ENCODE measurements around the gene COL21A1. TPM values are rescaled to one million over a fixed set of nuclear protein-coding genes. Genes with fewer than 3 reads are reported as not detected.

The COL21A1 gene
- total RNA-seq, 1 donor from 2014 or later = not detected

GRCh38 chr6:56156643-56157042, 90.7 kb downstream of the COL21A1 start:
- TF ChIP-seq CTCF (conservative IDR thresholded peaks at IDR 0.05; ENCODE audit: low read depth, low read length) = no peak
- DNase-seq (ENCODE audit: low read depth) = no peak
- no peak overlapping the region for H3K4me3 ChIP-seq (ENCODE audit: low read depth, low read length)

- no peak for TF ChIP-seq CTCF (conservative IDR thresholded peaks at IDR 0.05; ENCODE audit: low read depth, low read length)
- H3K4me3 ChIP-seq (ENCODE audit: low read depth, low read length) = no peak overlapping the region
- no peak for DNase-seq (ENCODE audit: low read depth)
Measured at GRCh38 chr6:56155634-56156141, 91.7 kb downstream of the COL21A1 start.

- H3K4me3 ChIP-seq (ENCODE audit: low read depth, low read length) = no peak overlapping the region
- TF ChIP-seq CTCF (conservative IDR thresholded peaks at IDR 0.05; ENCODE audit: low read depth, low read length) = no peak
Measured at GRCh38 chr6:56154076-56154475, 93.3 kb downstream of the COL21A1 start.

GRCh38 chr6:56152611-56153010, 94.8 kb downstream of the COL21A1 start:
- TF ChIP-seq CTCF (conservative IDR thresholded peaks at IDR 0.05; ENCODE audit: low read depth, low read length) = no peak
- DNase-seq (ENCODE audit: low read depth) = no peak
- no peak overlapping the region for H3K4me3 ChIP-seq (ENCODE audit: low read depth, low read length)

More at GRCh38 chr6:56154076-56154475, 93.3 kb downstream of the COL21A1 start:
- DNase-seq (ENCODE audit: low read depth) = no peak

- no peak overlapping the region for H3K4me3 ChIP-seq (ENCODE audit: low read depth, low read length)
- no peak for DNase-seq (ENCODE audit: low read depth)
- TF ChIP-seq CTCF (conservative IDR thresholded peaks at IDR 0.05; ENCODE audit: low read depth, low read length) = no peak
Measured at GRCh38 chr6:56151609-56152224, 95.7 kb downstream of the COL21A1 start.

GRCh38 chr6:56148488-56149186, 98.7 kb downstream of the COL21A1 start:
- no peak for TF ChIP-seq CTCF (conservative IDR thresholded peaks at IDR 0.05; ENCODE audit: low read depth, low read length)

More at GRCh38 chr6:56148488-56149186, 98.7 kb downstream of the COL21A1 start:
- no peak for DNase-seq (ENCODE audit: low read depth)
- H3K4me3 ChIP-seq (ENCODE audit: low read depth, low read length) = no peak overlapping the region

All from epithelial cell of proximal tubule (primary cell).